Cardiac muscle cell (in vitro differentiated cells and primary cell): ENCODE results near the gene KANK2. TPM values are rescaled to one million over a fixed set of nuclear protein-coding genes. Genes with fewer than 3 reads are reported as not detected.

Source experiments
- DNase-seq, 2 donors: peaks; one replicate each; pipeline versions ENCODE4 v3.0.0 to v3.0.0-alpha.2; 2010 to 2017; ENCODE audit warnings: low read depth in 1 of 2, low spot score in 1 of 2
- H3K27ac ChIP-seq: fragments of 200-600 bp; sonication (generic); 2 replicates; pipeline ENCODE4 v1.5.1; 2016
- H3K27me3 ChIP-seq: fragments of 200-600 bp; sonication (generic); 2 replicates; pipeline ENCODE4 v1.6.0; 2016; ENCODE audit warnings: control low read depth
- H3K36me3 ChIP-seq: fragments of 200-600 bp; sonication (generic); 2 replicates; pipeline ENCODE4 v1.5.1; 2016; ENCODE audit warnings: control low read depth
- H3K4me1 ChIP-seq: fragments of 200-600 bp; sonication (generic); 2 replicates; pipeline ENCODE4 v1.8.1; 2017; ENCODE audit warnings: low read depth, mild to moderate bottlenecking, mixed run types
- H3K4me3 ChIP-seq: fragments of 200-600 bp; sonication (generic); 2 replicates; pipeline ENCODE4 v1.5.1; 2016; ENCODE audit warnings: mild to moderate bottlenecking
- H3K9me3 ChIP-seq: fragments of 200-600 bp; sonication (generic); 2 replicates; pipeline ENCODE4 v1.5.1; 2017; ENCODE audit warnings: low read depth, mild to moderate bottlenecking, control low read depth
- polyA plus RNA-seq: library from polyadenylated mRNA; unstranded; fragments of >200 nt; fragmentation: Nextera tagmentation; extraction: Ambion mirVana; gene quantifications from 2 replicates; pipeline ENCODE4 v1.2.1, GENCODE V29; 2016
- total RNA-seq: library from RNA; depleted of rRNA; stranded (reverse); fragments of >200 nt; gene quantifications from 2 replicates; pipeline ENCODE4 v1.2.3, GENCODE V29; 2016
- TF ChIP-seq, protein P1 (sequence below): IDR thresholded peaks from 2 replicates; pipeline ENCODE4 v1.5.1; 2012; ENCODE audit warnings: low read depth, mild to moderate bottlenecking, low read length

The KANK2 gene
- total and polyA plus RNA-seq, 2 experiments from 2014 or later, result 38.9 to 106 TPM

DNA sequence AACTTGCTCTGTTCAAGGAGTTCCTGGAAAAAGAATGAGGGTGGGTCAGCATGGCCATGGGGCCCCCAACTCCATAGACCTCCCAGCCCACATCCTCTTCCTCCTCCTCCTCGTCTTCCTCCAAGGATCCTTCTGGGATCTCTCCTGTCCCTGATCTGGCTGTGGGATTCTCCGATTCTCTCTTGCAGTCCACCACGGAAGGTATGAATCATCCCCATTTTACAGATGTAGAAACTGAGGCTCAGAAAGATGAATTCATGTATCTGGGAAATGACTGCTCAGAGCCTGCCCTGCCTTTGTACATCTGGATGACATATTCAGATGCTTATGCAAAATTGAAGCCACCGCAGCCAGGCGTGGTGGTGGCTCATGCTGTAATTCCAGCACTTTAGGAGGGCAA is 2.2 kb upstream of the KANK2 start:
- no peak for DNase-seq
- Histone ChIP-seq H3K4me1 (peaks cover 13% of the 10 kb centered on the region), H3K4me3 (no peak overlapping the region), H3K36me3 (no peaks in the 10 kb centered on the region), H3K27me3 (no peaks in the 10 kb centered on the region), H3K27ac (no peak overlapping the region), H3K9me3 (no peaks in the 10 kb centered on the region)
- TF ChIP-seq, protein P1, sequence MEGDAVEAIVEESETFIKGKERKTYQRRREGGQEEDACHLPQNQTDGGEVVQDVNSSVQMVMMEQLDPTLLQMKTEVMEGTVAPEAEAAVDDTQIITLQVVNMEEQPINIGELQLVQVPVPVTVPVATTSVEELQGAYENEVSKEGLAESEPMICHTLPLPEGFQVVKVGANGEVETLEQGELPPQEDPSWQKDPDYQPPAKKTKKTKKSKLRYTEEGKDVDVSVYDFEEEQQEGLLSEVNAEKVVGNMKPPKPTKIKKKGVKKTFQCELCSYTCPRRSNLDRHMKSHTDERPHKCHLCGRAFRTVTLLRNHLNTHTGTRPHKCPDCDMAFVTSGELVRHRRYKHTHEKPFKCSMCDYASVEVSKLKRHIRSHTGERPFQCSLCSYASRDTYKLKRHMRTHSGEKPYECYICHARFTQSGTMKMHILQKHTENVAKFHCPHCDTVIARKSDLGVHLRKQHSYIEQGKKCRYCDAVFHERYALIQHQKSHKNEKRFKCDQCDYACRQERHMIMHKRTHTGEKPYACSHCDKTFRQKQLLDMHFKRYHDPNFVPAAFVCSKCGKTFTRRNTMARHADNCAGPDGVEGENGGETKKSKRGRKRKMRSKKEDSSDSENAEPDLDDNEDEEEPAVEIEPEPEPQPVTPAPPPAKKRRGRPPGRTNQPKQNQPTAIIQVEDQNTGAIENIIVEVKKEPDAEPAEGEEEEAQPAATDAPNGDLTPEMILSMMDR, result no peak

DNA sequence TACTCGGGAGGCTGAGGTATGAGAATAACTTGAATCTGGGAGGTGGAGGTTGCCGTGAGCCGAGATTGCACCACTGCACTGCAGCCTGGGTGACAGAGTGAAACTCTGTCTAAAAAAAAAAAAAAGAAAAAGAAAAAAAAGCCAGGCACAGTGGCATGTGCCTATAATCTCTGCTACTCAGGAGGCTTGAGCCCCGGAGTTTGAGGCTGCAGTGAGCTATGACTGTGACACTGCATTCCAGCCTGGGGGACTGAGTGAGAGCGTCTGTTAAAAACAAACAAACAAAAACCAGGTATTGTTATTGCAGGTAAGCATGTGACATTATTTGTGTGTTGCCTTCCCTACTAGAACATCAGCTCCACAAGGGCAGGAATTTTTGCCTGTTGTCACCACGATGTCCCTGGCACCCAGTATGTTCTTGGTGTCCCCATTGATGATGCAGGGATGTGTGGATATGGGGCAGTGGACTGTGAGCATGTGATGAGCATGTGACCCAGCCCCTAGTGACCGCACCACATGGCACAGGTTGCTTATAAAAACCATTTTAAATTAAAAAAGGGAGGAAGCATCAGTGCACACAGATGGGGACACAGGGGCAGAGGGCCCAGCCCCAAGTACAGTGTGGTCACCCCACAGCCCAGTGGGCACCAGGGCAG is 1.6 kb upstream of the KANK2 start:
- H3K36me3 ChIP-seq, result no peaks in the 10 kb centered on the region
- H3K4me3 ChIP-seq, result no peak overlapping the region
- no peaks in the 10 kb centered on the region for H3K9me3 ChIP-seq
- H3K4me1 ChIP-seq, result peaks cover 13% of the 10 kb centered on the region
- DNase-seq, result no peak
- TF ChIP-seq, protein P1, result no peak
- H3K27ac ChIP-seq, result peak overlapping the region; percentile 21
- H3K27me3 ChIP-seq, result no peaks in the 10 kb centered on the region

DNA sequence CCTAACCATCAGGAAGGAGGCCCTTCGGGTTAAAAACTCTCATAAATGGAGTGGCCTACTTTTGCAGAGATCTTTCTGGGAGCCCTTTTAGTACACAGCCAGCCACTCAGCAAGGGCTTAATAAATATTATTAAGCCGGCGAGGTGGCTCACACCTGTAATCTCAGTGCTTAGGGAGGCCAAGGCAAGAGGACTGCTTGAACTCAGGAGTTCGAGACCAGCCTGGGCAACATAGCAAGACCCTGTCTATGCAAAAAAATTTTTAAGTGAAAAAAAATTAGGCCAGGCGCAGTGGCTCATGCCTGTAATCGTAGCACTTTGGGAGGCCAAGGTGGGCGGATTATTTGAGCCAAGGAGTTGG is 810 bp upstream of the KANK2 start:
- Histone ChIP-seq H3K4me3 (no peak overlapping the region), H3K27ac (peak overlapping the region; percentile 21), H3K4me1 (peaks cover 7% of the 10 kb centered on the region), H3K36me3 (peaks cover 3% of the 10 kb centered on the region), H3K27me3 (no peaks in the 10 kb centered on the region), H3K9me3 (no peaks in the 10 kb centered on the region)
- TF ChIP-seq, protein P1, result no peak
- no peak for DNase-seq

DNA sequence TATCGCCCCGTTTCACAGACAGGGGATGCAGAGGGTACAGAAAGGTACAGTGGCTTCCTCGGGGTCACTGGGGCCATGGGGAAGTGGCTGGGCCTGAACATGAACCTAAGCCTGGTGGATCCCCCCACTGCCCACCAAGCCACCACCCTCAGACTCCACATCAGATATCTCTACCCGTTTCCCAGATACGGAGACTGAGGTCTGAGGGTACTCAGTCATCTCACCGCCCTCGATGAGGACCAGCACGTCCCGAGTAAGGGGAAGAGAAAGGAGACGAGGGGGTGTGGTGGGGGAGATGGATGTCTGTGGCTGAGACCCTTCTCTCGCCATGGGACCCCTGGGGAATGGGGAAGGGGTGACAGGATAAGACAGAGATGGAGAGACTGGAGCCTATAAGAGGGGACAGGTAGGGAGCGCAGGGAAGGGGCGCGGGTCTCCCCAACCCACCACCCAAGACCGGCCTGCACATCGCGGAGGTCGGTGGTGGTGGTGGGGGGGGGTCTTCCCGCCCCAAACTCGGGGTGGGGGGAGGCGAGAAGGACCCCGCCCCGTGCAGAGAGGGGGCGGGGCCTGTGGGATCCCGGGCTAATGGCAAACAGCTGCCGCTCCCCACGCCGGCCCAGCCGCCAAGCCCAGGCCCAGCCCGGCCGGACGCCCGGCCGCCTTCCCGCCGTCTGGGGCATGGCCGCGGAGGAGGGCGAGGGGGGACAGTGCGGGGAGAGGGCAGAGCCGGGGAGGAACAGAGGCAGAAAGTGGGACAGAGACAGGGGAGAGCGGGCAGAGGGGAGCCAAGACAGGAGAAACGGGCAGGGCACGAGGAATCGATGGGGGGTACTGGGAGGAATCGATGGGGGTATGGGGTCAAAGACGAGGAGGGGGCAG is 698 bp downstream of the KANK2 start:
- no peak overlapping the region for H3K27ac ChIP-seq
- H3K9me3 ChIP-seq, result no peaks in the 10 kb centered on the region
- H3K27me3 ChIP-seq, result no peaks in the 10 kb centered on the region
- peak overlapping the region; percentile 64 for H3K4me3 ChIP-seq
- H3K36me3 ChIP-seq, result peaks cover 3% of the 10 kb centered on the region
- DNase-seq, result peak; percentile 50 to 53
- H3K4me1 ChIP-seq, result no peaks in the 10 kb centered on the region
- TF ChIP-seq, protein P1, result no peak

- TF ChIP-seq, protein P1, result no peak
- Histone ChIP-seq H3K36me3 (peaks cover 3% of the 10 kb centered on the region), H3K4me1 (no peaks in the 10 kb centered on the region), H3K9me3 (no peaks in the 10 kb centered on the region), H3K27ac (no peak overlapping the region), H3K27me3 (no peaks in the 10 kb centered on the region), H3K4me3 (no peak overlapping the region)
- no peak for DNase-seq
Measured at GRCh38 chr19:11195681-11196080, 1.7 kb downstream of the KANK2 start.
